Neutrophil (primary cell): Measurements from ENCODE around the gene HNRNPL.
A peak's percentile ranks its signal among the peaks of the same experiment; 100 is the strongest.

Experiments
- H3K27ac ChIP-seq: fragments of 200-600 bp; sonication (generic); 2 replicates; pipeline ENCODE4 v1.5.1; 2016; ENCODE audit warnings: mild to moderate bottlenecking, moderate library complexity
- H3K27me3 ChIP-seq: fragments of 200-600 bp; sonication (generic); 2 replicates; pipeline ENCODE4 v1.6.0; 2016; ENCODE audit warnings: mild to moderate bottlenecking
- H3K36me3 ChIP-seq: fragments of 200-600 bp; sonication (generic); 2 replicates; pipeline ENCODE4 v1.5.1; 2017
- H3K4me1 ChIP-seq, 2 experiments: fragments of 200-600 bp in 1 of 2; sonication (generic) in 1 of 2; 1 replicate in 1 of 2; 2 replicates in 1 of 2; pipeline versions ENCODE4 v1.5.1 to v1.6.1; 2013 to 2016; ENCODE audit warnings: low read depth in 1 of 2, low read length in 1 of 2, mild to moderate bottlenecking in 1 of 2, moderate library complexity in 1 of 2; ENCODE audit not compliant: control insufficient read depth in 1 of 2, insufficient read depth in 1 of 2
- H3K4me3 ChIP-seq, 2 experiments: fragments of 200-600 bp in 1 of 2; sonication (generic) in 1 of 2; 1 replicate in 1 of 2; 2 replicates in 1 of 2; pipeline ENCODE4 v1.5.1; 2013 to 2016; ENCODE audit warnings: low read depth in 1 of 2, low read length in 1 of 2, mild to moderate bottlenecking in 1 of 2, moderate library complexity in 1 of 2
- H3K9me3 ChIP-seq: fragments of 200-600 bp; sonication (generic); 2 replicates; pipeline ENCODE4 v1.5.1; 2016
- TF ChIP-seq, protein P1 (sequence below): fragments of 200-600 bp; sonication (generic); IDR thresholded peaks from 2 replicates; pipeline ENCODE4 v1.5.1; 2016; ENCODE audit warnings: antibody characterized with exemption

Gene HNRNPL

DNA sequence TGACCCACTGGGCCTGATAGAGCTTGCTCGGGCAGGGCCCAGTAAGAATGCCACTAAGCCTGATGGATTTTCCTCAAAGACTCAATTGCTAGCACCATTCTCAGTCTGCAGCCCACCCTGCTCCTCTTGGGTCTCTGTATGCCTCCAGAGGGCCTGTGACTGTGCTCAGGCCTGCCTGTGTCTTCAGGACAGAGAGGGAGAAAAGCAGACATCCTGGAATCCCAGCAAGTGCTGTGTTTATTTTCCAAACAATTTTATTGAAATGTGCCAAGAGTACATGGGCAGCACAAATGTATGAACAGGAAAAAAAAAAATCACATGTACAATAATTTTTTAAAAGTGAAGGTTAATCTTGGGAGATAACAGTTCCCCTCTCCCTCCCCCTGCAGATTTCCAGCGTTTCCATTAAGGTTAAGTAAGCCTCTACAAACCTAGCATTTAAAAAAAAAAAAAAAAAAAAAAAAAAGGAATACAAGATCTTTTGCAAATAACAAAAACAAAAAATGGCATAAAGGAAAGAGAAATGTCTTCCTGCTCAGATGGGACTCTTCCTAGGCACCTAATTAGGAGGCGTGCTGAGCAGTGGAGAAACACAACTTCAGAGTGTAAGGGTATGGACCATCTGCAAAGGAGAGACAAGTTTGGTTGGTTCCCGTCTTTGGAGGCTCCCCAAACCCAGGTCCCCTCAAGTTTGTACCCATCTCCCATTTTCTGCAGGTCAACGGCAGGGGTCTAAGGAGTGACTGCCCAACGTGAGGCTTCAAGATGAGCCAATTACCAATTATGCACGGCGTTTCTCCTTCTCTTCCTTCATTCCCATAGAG, 13.4 kb downstream of the HNRNPL start:
- no peaks in the 10 kb centered on the region for H3K27me3 ChIP-seq
- peak overlapping the region; percentile 18 for H3K27ac ChIP-seq
- peaks cover 62% of the 10 kb centered on the region for H3K36me3 ChIP-seq
- no peak overlapping the region for H3K4me3 ChIP-seq
- H3K4me1 ChIP-seq, result peaks cover 7 to 8% of the 10 kb centered on the region in 2 experiments
- H3K9me3 ChIP-seq, result no peaks in the 10 kb centered on the region
- TF ChIP-seq, protein P1, sequence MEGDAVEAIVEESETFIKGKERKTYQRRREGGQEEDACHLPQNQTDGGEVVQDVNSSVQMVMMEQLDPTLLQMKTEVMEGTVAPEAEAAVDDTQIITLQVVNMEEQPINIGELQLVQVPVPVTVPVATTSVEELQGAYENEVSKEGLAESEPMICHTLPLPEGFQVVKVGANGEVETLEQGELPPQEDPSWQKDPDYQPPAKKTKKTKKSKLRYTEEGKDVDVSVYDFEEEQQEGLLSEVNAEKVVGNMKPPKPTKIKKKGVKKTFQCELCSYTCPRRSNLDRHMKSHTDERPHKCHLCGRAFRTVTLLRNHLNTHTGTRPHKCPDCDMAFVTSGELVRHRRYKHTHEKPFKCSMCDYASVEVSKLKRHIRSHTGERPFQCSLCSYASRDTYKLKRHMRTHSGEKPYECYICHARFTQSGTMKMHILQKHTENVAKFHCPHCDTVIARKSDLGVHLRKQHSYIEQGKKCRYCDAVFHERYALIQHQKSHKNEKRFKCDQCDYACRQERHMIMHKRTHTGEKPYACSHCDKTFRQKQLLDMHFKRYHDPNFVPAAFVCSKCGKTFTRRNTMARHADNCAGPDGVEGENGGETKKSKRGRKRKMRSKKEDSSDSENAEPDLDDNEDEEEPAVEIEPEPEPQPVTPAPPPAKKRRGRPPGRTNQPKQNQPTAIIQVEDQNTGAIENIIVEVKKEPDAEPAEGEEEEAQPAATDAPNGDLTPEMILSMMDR, result no peak

DNA sequence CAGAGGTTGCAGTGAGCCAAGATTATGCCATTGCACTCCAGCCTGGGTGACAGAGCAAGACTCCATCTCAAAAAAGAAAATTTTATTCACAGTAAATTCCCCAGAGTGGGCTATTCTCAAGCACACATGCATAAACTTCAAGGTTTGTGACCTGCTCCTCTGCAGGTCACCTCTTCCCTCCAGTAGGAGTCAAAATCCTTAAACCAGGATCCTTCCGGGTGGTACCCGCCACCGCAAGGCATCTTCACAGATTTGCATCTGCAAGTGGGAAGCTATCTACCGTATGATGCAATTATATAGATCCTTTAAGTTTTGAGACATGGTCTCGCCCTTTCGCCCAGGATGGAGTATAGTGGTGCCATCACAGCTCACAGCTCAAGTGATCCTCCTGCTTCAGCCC, 15.2 kb downstream of the HNRNPL start:
- Histone ChIP-seq H3K27ac (no peak overlapping the region), H3K27me3 (no peaks in the 10 kb centered on the region), H3K4me3 (no peak overlapping the region), H3K4me1 (peaks cover 15 to 18% of the 10 kb centered on the region in 2 experiments), H3K9me3 (no peaks in the 10 kb centered on the region), H3K36me3 (peaks cover 44% of the 10 kb centered on the region)
- TF ChIP-seq, protein P1, result no peak

DNA sequence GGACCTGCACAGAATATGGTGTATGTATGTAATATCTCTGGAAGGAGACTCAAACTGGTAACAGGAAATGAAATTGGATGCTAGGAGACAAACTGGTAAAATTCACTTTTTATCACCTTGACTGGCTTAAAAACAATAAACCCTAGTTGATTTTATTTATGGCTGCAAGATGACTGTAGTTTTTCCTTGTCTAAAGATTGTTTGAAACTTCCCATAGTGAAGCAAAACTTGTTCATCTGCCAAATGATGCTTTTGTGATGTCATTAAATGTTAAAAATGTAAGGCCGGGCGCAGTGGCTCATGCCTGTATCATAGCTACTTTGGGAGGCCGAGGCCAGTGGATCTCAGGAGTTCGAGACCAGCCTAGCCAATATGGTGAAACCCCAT, 15.7 kb downstream of the HNRNPL start:
- Histone ChIP-seq H3K4me1 (peaks cover 19 to 23% of the 10 kb centered on the region in 2 experiments), H3K36me3 (peaks cover 39% of the 10 kb centered on the region), H3K4me3 (no peak overlapping the region), H3K9me3 (no peaks in the 10 kb centered on the region), H3K27me3 (no peaks in the 10 kb centered on the region), H3K27ac (no peak overlapping the region)
- TF ChIP-seq, protein P1, result no peak

DNA sequence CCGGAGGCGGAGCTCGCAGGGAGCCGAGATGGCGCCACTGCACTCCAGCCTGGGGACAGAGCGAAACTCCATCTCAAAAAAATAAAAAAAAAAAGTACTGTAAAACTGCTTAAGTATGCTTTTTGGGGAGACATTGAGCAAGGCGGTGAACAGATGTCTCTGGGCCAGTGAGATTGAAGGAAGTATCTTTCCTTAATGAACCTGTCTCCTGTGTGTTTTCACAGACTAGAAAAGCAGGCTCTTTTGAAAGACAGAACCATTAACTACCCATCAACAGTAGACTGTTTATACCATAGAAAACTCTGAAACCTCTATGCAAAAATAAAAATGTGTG, 16.7 kb downstream of the HNRNPL start:
- H3K4me3 ChIP-seq, result no peak overlapping the region
- no peaks in the 10 kb centered on the region for H3K9me3 ChIP-seq
- TF ChIP-seq, protein P1, result no peak
- peaks cover 21 to 25% of the 10 kb centered on the region in 2 experiments for H3K4me1 ChIP-seq
- H3K27me3 ChIP-seq, result no peaks in the 10 kb centered on the region
- peaks cover 29% of the 10 kb centered on the region for H3K36me3 ChIP-seq
- H3K27ac ChIP-seq, result no peak overlapping the region

DNA sequence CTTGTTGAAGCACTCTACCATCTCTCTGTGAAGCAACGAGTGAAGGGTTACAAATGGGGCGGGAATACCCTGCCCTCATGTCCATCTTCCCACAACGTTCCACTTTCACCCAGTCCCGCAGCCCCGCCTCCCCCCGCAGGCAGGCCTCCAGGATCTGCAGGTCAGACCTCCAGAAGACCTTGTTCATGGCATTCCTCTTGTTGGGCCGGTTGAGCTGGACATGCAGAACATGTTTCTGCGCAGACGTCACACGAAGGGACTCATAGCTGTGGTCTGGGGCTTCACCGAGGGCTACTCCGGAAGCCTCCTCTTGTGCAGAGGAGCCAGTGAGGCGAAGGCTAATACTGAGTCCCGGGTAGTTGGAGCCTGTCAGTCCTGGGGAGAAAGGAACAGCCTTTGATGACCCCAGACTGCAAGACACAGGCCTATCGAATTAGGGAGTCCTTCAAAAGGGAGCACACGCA, 18.6 kb downstream of the HNRNPL start:
- Histone ChIP-seq H3K27ac (peak overlapping the region; percentile 76), H3K4me3 (peak overlapping the region; percentile 89 to 90), H3K9me3 (no peaks in the 10 kb centered on the region), H3K4me1 (peaks cover 21 to 25% of the 10 kb centered on the region in 2 experiments), H3K27me3 (no peaks in the 10 kb centered on the region), H3K36me3 (peaks cover 18% of the 10 kb centered on the region)
- TF ChIP-seq, protein P1, result no peak
